Astrocyte (in vitro differentiated cells and primary cell): ENCODE measurements around the gene ASCC2. TPM values are rescaled to one million over a fixed set of nuclear protein-coding genes. Genes with fewer than 3 reads are reported as not detected.

ENCODE experiments used
- DNase-seq: peaks from one replicate; pipeline ENCODE4 v3.0.0-alpha.2; 2010; ENCODE audit warnings: low read depth
- FAIRE-seq: peaks from 2 replicates; lab custom pipeline; 2011; peaks lifted over from hg19 to GRCh38; lab: Jason Lieb, UNC
- H2AFZ ChIP-seq: 2 replicates; pipeline ENCODE4 v1.6.0; 2012; ENCODE audit warnings: low read depth, low read length, inconsistent platforms
- H3K27ac ChIP-seq: 2 replicates; pipeline ENCODE4 v1.5.1; 2011; ENCODE audit warnings: low read depth, low read length, inconsistent platforms
- H3K27me3 ChIP-seq: 2 replicates; pipeline ENCODE4 v1.6.0; 2011; ENCODE audit warnings: low read length, inconsistent platforms; ENCODE audit not compliant: insufficient read depth
- H3K36me3 ChIP-seq: 2 replicates; pipeline ENCODE4 v1.5.1; 2011; ENCODE audit warnings: low read length, inconsistent platforms; ENCODE audit not compliant: insufficient read depth
- H3K4me1 ChIP-seq: 2 replicates; pipeline ENCODE4 v1.5.1; 2011; ENCODE audit warnings: low read length, inconsistent platforms; ENCODE audit not compliant: insufficient read depth
- H3K4me2 ChIP-seq: 2 replicates; pipeline ENCODE4 v1.6.0; 2012; ENCODE audit warnings: low read length, inconsistent platforms
- H3K4me3 ChIP-seq: 2 replicates; pipeline ENCODE4 v1.5.1; 2011; ENCODE audit warnings: low read depth, mild to moderate bottlenecking, low read length, inconsistent platforms; ENCODE audit not compliant: insufficient read depth
- H3K79me2 ChIP-seq: 2 replicates; pipeline ENCODE4 v1.6.0; 2012; ENCODE audit warnings: mild to moderate bottlenecking, low read length, inconsistent platforms; ENCODE audit not compliant: insufficient read depth
- H3K9ac ChIP-seq: 2 replicates; pipeline ENCODE4 v1.6.0; 2012; ENCODE audit warnings: mild to moderate bottlenecking, low read length, inconsistent platforms
- H3K9me3 ChIP-seq: 2 replicates; pipeline ENCODE4 v1.5.1; 2012; ENCODE audit warnings: low read depth, mild to moderate bottlenecking, low read length, inconsistent platforms; ENCODE audit not compliant: insufficient read depth
- H4K20me1 ChIP-seq: 2 replicates; pipeline ENCODE4 v1.6.0; 2012; ENCODE audit warnings: low read length, inconsistent platforms; ENCODE audit not compliant: insufficient read depth
- H3K27ac Mint-ChIP-seq: one replicate; pipeline ENCODE4 v1.8.0; 2021; ENCODE audit warnings: mild to moderate bottlenecking, mixed read lengths; ENCODE audit not compliant: unreplicated experiment
- H3K27me3 Mint-ChIP-seq: one replicate; pipeline ENCODE4 v1.8.0; 2021; ENCODE audit warnings: low read depth, mixed read lengths; ENCODE audit not compliant: unreplicated experiment
- H3K36me3 Mint-ChIP-seq: one replicate; pipeline ENCODE4 v1.8.0; 2021; ENCODE audit warnings: low read depth, mixed read lengths; ENCODE audit not compliant: unreplicated experiment
- H3K4me1 Mint-ChIP-seq: one replicate; pipeline ENCODE4 v1.8.0; 2021; ENCODE audit warnings: low read depth, mixed read lengths; ENCODE audit not compliant: unreplicated experiment
- H3K4me3 Mint-ChIP-seq: one replicate; pipeline ENCODE4 v1.8.0; 2021; ENCODE audit warnings: mild to moderate bottlenecking, moderate library complexity, mixed read lengths; ENCODE audit not compliant: unreplicated experiment
- H3K9me3 Mint-ChIP-seq: one replicate; pipeline ENCODE4 v1.8.0; 2021; ENCODE audit warnings: mild to moderate bottlenecking, mixed read lengths; ENCODE audit not compliant: unreplicated experiment
- EZH2 ChIP-seq: IDR thresholded peaks from 2 replicates; pipeline ENCODE4 v1.6.1; 2012; ENCODE audit warnings: mild to moderate bottlenecking, low read length, inconsistent platforms; ENCODE audit not compliant: insufficient read depth
- total RNA-seq: library from RNA; stranded (reverse); gene quantifications from 2 replicates; pipeline ENCODE4 v1.2.1, GENCODE V29; 2021
- TF ChIP-seq, protein P1 (sequence below): IDR thresholded peaks from 2 replicates; pipeline ENCODE4 v1.5.1; 2011; ENCODE audit warnings: low read depth, mild to moderate bottlenecking, inconsistent platforms, low read length, moderate library complexity; ENCODE audit not compliant: insufficient read depth

Gene ASCC2
- total RNA-seq, 1 donor from 2014 or later, result 71.2 TPM

DNA sequence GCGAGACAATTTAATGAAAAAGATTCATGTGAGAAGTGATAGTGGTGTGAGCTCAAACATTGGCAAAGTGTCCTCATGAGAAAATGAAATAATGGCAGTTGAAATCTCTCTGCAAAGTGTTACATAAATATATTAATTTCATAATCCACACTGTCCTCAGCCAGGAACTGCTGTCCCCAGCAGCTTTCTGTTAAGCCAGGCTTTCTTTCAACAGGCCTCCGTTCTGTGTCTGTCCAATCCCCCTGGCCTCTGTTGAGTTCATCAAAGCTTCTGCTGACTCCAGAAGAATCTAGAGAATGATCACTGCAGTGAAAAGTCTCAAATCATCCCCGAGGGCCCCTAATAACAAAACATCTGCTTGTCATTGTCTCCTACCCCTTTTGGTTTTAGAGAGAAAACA is 10.0 kb upstream of the ASCC2 start:
- H3K36me3 Mint-ChIP-seq, result no peaks in the 10 kb centered on the region
- H3K27me3 Mint-ChIP-seq, result no peaks in the 10 kb centered on the region
- peaks cover 14% of the 10 kb centered on the region for H3K9me3 Mint-ChIP-seq
- H2AFZ ChIP-seq, result no peak overlapping the region
- H3K27me3 ChIP-seq, result no peaks in the 10 kb centered on the region
- FAIRE-seq, result no peak
- no peak overlapping the region for H3K9ac ChIP-seq
- no peaks in the 10 kb centered on the region for H4K20me1 ChIP-seq
- H3K4me2 ChIP-seq, result no peak overlapping the region
- no peak for DNase-seq
- H3K4me3 Mint-ChIP-seq, result no peak overlapping the region
- H3K36me3 ChIP-seq, result no peaks in the 10 kb centered on the region
- H3K4me3 ChIP-seq, result no peak overlapping the region
- H3K4me1 ChIP-seq, result peaks cover 5% of the 10 kb centered on the region
- no peaks in the 10 kb centered on the region for H3K4me1 Mint-ChIP-seq
- no peak overlapping the region for H3K27ac ChIP-seq
- H3K9me3 ChIP-seq, result no peaks in the 10 kb centered on the region
- H3K27ac Mint-ChIP-seq, result no peak overlapping the region
- H3K79me2 ChIP-seq, result no peaks in the 10 kb centered on the region
- TF ChIP-seq EZH2, result no peak
- TF ChIP-seq, protein P1, sequence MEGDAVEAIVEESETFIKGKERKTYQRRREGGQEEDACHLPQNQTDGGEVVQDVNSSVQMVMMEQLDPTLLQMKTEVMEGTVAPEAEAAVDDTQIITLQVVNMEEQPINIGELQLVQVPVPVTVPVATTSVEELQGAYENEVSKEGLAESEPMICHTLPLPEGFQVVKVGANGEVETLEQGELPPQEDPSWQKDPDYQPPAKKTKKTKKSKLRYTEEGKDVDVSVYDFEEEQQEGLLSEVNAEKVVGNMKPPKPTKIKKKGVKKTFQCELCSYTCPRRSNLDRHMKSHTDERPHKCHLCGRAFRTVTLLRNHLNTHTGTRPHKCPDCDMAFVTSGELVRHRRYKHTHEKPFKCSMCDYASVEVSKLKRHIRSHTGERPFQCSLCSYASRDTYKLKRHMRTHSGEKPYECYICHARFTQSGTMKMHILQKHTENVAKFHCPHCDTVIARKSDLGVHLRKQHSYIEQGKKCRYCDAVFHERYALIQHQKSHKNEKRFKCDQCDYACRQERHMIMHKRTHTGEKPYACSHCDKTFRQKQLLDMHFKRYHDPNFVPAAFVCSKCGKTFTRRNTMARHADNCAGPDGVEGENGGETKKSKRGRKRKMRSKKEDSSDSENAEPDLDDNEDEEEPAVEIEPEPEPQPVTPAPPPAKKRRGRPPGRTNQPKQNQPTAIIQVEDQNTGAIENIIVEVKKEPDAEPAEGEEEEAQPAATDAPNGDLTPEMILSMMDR, result no peak

DNA sequence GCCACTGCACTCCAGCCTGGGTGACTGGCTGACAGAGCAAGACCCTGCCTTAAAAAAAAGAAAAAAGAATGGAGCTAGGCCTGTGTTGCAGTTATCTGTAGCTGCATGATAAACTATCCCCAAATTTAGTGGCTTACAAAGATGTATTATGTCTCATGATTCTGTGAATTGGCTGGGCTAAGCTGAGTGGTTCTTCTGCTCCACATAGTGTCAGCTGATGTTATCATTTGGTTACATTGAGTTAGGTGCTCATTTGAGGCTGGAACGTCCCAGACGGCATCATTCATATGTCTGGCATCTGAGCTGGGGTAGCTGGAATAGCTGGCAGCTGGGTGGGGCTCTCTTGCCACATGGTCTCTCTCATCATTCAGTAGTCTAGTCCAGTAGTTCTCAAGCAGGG is 8.2 kb upstream of the ASCC2 start:
- H3K9me3 ChIP-seq, result no peaks in the 10 kb centered on the region
- H3K27ac ChIP-seq, result no peak overlapping the region
- H4K20me1 ChIP-seq, result no peaks in the 10 kb centered on the region
- H3K27ac Mint-ChIP-seq, result no peak overlapping the region
- no peak overlapping the region for H2AFZ ChIP-seq
- no peak overlapping the region for H3K4me3 Mint-ChIP-seq
- DNase-seq (no peak), FAIRE-seq (no peak)
- no peaks in the 10 kb centered on the region for H3K27me3 Mint-ChIP-seq
- no peaks in the 10 kb centered on the region for H3K36me3 ChIP-seq
- H3K4me1 ChIP-seq, result peaks cover 15% of the 10 kb centered on the region
- H3K9me3 Mint-ChIP-seq, result peaks cover 14% of the 10 kb centered on the region
- H3K79me2 ChIP-seq, result no peaks in the 10 kb centered on the region
- peaks cover 5% of the 10 kb centered on the region for H3K4me1 Mint-ChIP-seq
- TF ChIP-seq EZH2, result no peak
- TF ChIP-seq, protein P1, result no peak
- H3K27me3 ChIP-seq, result no peaks in the 10 kb centered on the region
- no peak overlapping the region for H3K4me2 ChIP-seq
- H3K4me3 ChIP-seq, result no peak overlapping the region
- H3K36me3 Mint-ChIP-seq, result no peaks in the 10 kb centered on the region
- no peak overlapping the region for H3K9ac ChIP-seq

DNA sequence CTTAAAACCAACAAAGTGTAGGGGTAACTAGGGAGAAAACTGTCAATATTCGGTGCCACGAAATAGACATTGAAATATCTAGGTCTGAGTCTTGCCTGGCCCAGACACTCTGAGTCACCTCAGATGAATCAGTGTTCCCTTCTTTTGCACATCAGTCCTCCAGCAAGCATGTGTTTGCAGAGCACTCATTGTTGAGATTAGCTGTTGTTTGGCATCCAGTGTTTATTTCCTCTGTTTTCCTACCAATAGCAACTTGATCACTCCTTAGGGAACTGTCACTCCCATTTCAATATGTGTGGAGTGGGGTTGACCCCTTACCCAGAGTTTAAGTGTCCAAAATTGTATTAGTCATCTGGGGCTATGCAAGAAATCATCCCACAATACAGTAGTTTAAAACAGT is 4.7 kb upstream of the ASCC2 start:
- Histone ChIP-seq H3K27ac (peak overlapping the region; percentile 75), H3K4me2 (peak overlapping the region; percentile 55), H3K4me3 (no peak overlapping the region), H3K9me3 (no peaks in the 10 kb centered on the region), H3K4me1 (peaks cover 15% of the 10 kb centered on the region), H3K79me2 (peaks cover 2% of the 10 kb centered on the region), H3K27me3 (no peaks in the 10 kb centered on the region), H4K20me1 (no peaks in the 10 kb centered on the region), H3K36me3 (no peaks in the 10 kb centered on the region), H2AFZ (peak overlapping the region; percentile 0), H3K9ac (peak overlapping the region; percentile 51)
- Mint-ChIP-seq H3K9me3 (peaks cover 6% of the 10 kb centered on the region), H3K36me3 (no peaks in the 10 kb centered on the region), H3K27ac (peak overlapping the region; percentile 93), H3K4me3 (no peak overlapping the region), H3K27me3 (no peaks in the 10 kb centered on the region), H3K4me1 (peaks cover 5% of the 10 kb centered on the region)
- DNase-seq, result peak; percentile 92
- no peak for TF ChIP-seq EZH2
- TF ChIP-seq, protein P1, result no peak
- peak; percentile 90 for FAIRE-seq
